ENCODE measurements around the gene PSMD8. TPM values are rescaled to one million over a fixed set of nuclear protein-coding genes. Genes with fewer than 3 reads are reported as not detected.
"Not testable (repeated sequence)": the region's sequence is repeated elsewhere in the genome, so short reads cannot be mapped to it uniquely, and the experiment has no call there.

The PSMD8 gene
- total RNA-seq, 1 experiment from 2014 or later, result 289 TPM

GRCh38 chr19:38425810-38426466 lies 51.6 kb downstream of the PSMD8 start, which contains the start of gene RASGRP4:
Gene RASGRP4 (minus strand): TSS chr19:38426219. CDS start chr19:38426091, 128 bp downstream.
- intact Hi-C loops (cut with micrococcal nuclease), result no loop called here

GRCh38 chr19:38427035-38427677 lies 52.8 kb downstream of the PSMD8 start:
- H3K4me1 Mint-ChIP-seq (ENCODE audit: insufficient read depth, unreplicated experiment); POLR2A ChIA-PET; H3K4me3 Mint-ChIP-seq (ENCODE audit: unreplicated experiment); DNase-seq (ENCODE audit: unreplicated experiment); intact Hi-C loops (cut with micrococcal nuclease); H3K27ac Mint-ChIP-seq (ENCODE audit: low read depth, unreplicated experiment); H3K9me3 Mint-ChIP-seq (ENCODE audit: unreplicated experiment); H3K36me3 Mint-ChIP-seq (ENCODE audit: insufficient read depth, unreplicated experiment); BruUV-seq (replicated peaks); CTCF ChIA-PET: not testable (repeated sequence)
- H3K27me3 Mint-ChIP-seq (ENCODE audit: insufficient read depth, unreplicated experiment), result peaks cover 18% of the 10 kb centered on the region

More at GRCh38 chr19:38425810-38426466, 51.6 kb downstream of the PSMD8 start, which contains the start of gene RASGRP4:
- no peaks in the 10 kb centered on the region for H3K4me1 Mint-ChIP-seq (ENCODE audit: insufficient read depth, unreplicated experiment)
- CTCF ChIA-PET, result no interaction called here
- no peaks in the 10 kb centered on the region for H3K36me3 Mint-ChIP-seq (ENCODE audit: insufficient read depth, unreplicated experiment)
- DNase-seq (ENCODE audit: unreplicated experiment), result no peak
- no TSS peak for BruUV-seq (replicated peaks)
- peaks cover 18% of the 10 kb centered on the region for H3K27me3 Mint-ChIP-seq (ENCODE audit: insufficient read depth, unreplicated experiment)
- TF ChIP-seq CTCF (IDR thresholded peaks at IDR 0.05; ENCODE audit: unreplicated experiment), result no peak
- H3K9me3 Mint-ChIP-seq (ENCODE audit: unreplicated experiment), result no peaks in the 10 kb centered on the region
- no peak within 1 kb of the TSS for H3K27ac Mint-ChIP-seq (ENCODE audit: low read depth, unreplicated experiment)
- H3K4me3 Mint-ChIP-seq (ENCODE audit: unreplicated experiment), result no peak within 1 kb of the TSS
- POLR2A ChIA-PET, result no interaction called here

GRCh38 chr19:38429055-38429810 lies 54.9 kb downstream of the PSMD8 start:
- no peak for DNase-seq (ENCODE audit: unreplicated experiment)
- no TSS peak for BruUV-seq (replicated peaks)
- CTCF ChIA-PET, result interaction anchor here (0.6 to 1.8 kb wide), 2 partner anchors 11 to 502 kb away, joined by 3 read pairs; no protein-coding TSS in a partner anchor
- Mint-ChIP-seq H3K9me3 (ENCODE audit: unreplicated experiment) (no peaks in the 10 kb centered on the region), H3K4me3 (ENCODE audit: unreplicated experiment) (no peak overlapping the region), H3K4me1 (ENCODE audit: insufficient read depth, unreplicated experiment) (no peaks in the 10 kb centered on the region), H3K27me3 (ENCODE audit: insufficient read depth, unreplicated experiment) (peaks cover 23% of the 10 kb centered on the region), H3K27ac (ENCODE audit: low read depth, unreplicated experiment) (no peak overlapping the region), H3K36me3 (ENCODE audit: insufficient read depth, unreplicated experiment) (no peaks in the 10 kb centered on the region)
- TF ChIP-seq CTCF (IDR thresholded peaks at IDR 0.05; ENCODE audit: unreplicated experiment), result no peak
- POLR2A ChIA-PET, result no interaction called here
- intact Hi-C loops (cut with micrococcal nuclease), result no loop called here

- Mint-ChIP-seq H3K4me3 (ENCODE audit: unreplicated experiment) (no peak overlapping the region), H3K36me3 (ENCODE audit: insufficient read depth, unreplicated experiment) (no peaks in the 10 kb centered on the region), H3K27ac (ENCODE audit: low read depth, unreplicated experiment) (no peak overlapping the region), H3K4me1 (ENCODE audit: insufficient read depth, unreplicated experiment) (no peaks in the 10 kb centered on the region), H3K27me3 (ENCODE audit: insufficient read depth, unreplicated experiment) (peaks cover 29% of the 10 kb centered on the region), H3K9me3 (ENCODE audit: unreplicated experiment) (no peaks in the 10 kb centered on the region)
- ChIA-PET POLR2A (no interaction called here), CTCF (no interaction called here)
- no peak for TF ChIP-seq CTCF (IDR thresholded peaks at IDR 0.05; ENCODE audit: unreplicated experiment)
- BruUV-seq (replicated peaks), result no TSS peak
- no peak for DNase-seq (ENCODE audit: unreplicated experiment)
- intact Hi-C loops (cut with micrococcal nuclease), result no loop called here
Observed at GRCh38 chr19:38429811-38430156, 55.4 kb downstream of the PSMD8 start.

Measured in MCF 10A (cell line).